Ectodermal cell (in vitro differentiated cells): ENCODE measurements around the gene FMN2.

Experiments
- H3K27ac ChIP-seq: 2 replicates; pipeline ENCODE4 v1.7.0; 2013; ENCODE audit warnings: mild to moderate bottlenecking, low read depth, low read length; ENCODE audit not compliant: insufficient read depth, poor library complexity, severe bottlenecking
- H3K27me3 ChIP-seq: 2 replicates; pipeline ENCODE4 v1.7.0; 2013; ENCODE audit warnings: mild to moderate bottlenecking, low read length; ENCODE audit not compliant: insufficient read depth, control insufficient read depth, poor library complexity, severe bottlenecking
- H3K36me3 ChIP-seq: one replicate; pipeline ENCODE4 v1.7.0; 2013; ENCODE audit warnings: low read length; ENCODE audit not compliant: control insufficient read depth, insufficient read depth
- H3K4me1 ChIP-seq: one replicate; pipeline ENCODE4 v1.7.0; 2013; ENCODE audit warnings: low read length; ENCODE audit not compliant: control insufficient read depth, insufficient read depth
- H3K4me3 ChIP-seq: 2 replicates; pipeline ENCODE4 v1.7.0; 2013; ENCODE audit warnings: low read depth, low read length, control low read depth; ENCODE audit not compliant: insufficient read depth
- H3K9me3 ChIP-seq: 2 replicates; pipeline ENCODE4 v1.7.0; 2013; ENCODE audit warnings: mild to moderate bottlenecking, low read length, moderate library complexity; ENCODE audit not compliant: control insufficient read depth
- WGBS, 2 experiments: methylation state at CpG; one replicate each; pipeline ENCODE4 v1.1.7; 2013; ENCODE audit warnings: missing lambda C conversion rate in 2 of 2; 5-methylcytosine and 5-hydroxymethylcytosine counted together

FMN2 gene

GRCh38 chr1:240522122-240522822 is 430.6 kb downstream of the FMN2 start:
- Histone ChIP-seq H3K27ac (no peak overlapping the region), H3K36me3 (no peaks in the 10 kb centered on the region), H3K4me1 (no peaks in the 10 kb centered on the region), H3K9me3 (no peaks in the 10 kb centered on the region), H3K4me3 (no peak overlapping the region), H3K27me3 (no peaks in the 10 kb centered on the region)
- WGBS, 2 experiments, result 87 to 91% methylated on average over 6 of the region's 6 CpGs

GRCh38 chr1:240524356-240525069 is 432.8 kb downstream of the FMN2 start:
- Histone ChIP-seq H3K4me1 (no peaks in the 10 kb centered on the region), H3K4me3 (no peak overlapping the region), H3K9me3 (no peaks in the 10 kb centered on the region), H3K36me3 (no peaks in the 10 kb centered on the region), H3K27me3 (no peaks in the 10 kb centered on the region), H3K27ac (no peak overlapping the region)
- WGBS, 2 experiments, result 88 to 92% methylated on average over 4 of the region's 4 CpGs
